Erythroblast (primary cell): ENCODE measurements around the gene SETBP1.

Experiments used
- GATA1 ChIP-seq: IDR thresholded peaks from 2 replicates; pipeline ENCODE4 v1.6.1; 2011; ENCODE audit warnings: low read depth, mild to moderate bottlenecking, control low read depth, low read length, moderate library complexity
- POLR2A ChIP-seq: IDR thresholded peaks from 2 replicates; pipeline ENCODE4 v1.6.1; 2011; ENCODE audit warnings: mild to moderate bottlenecking, low read length

- no peak for TF ChIP-seq POLR2A
- TF ChIP-seq GATA1, result no peak
Observed at GRCh38 chr18:44899832-44900231, 219.1 kb downstream of the SETBP1 start.
